K562 (cell line): Measurements from ENCODE around the gene PCCA. TPM values are rescaled to one million over a fixed set of nuclear protein-coding genes. Genes with fewer than 3 reads are reported as not detected.

Source experiments
- ATAC-seq: fragments of 200-7000 bp; cut with Tn5 transposase; 3 replicates; pipeline ENCODE4 v1.9.1; 2020; ENCODE audit warnings: moderate library complexity
- BruUV-seq: library from RNA; stranded (reverse); fragments of 400-500 nt; replicated peaks from 2 replicates; lab custom pipeline; 2021; lab: Mats Ljungman, UMichigan
- CTCF ChIA-PET: fragments of 300-600 bp; formaldehyde crosslinking; extraction: SDS; loops from one replicate; lab custom pipeline; 2021; ENCODE audit warnings: low intra/inter-chr PET ratio; lab: Yijun Ruan, JAX
- POLR2A ChIA-PET: fragments of 300-600, 350-650 bp; sonication (Branson Sonifier 250); formaldehyde crosslinking; extraction: SDS; loops from one replicate; lab custom pipeline; 2021; ENCODE audit warnings: antibody characterized with exemption, inconsistent platforms; lab: Yijun Ruan, JAX
- DNase-seq, 4 experiments: peaks; one replicate each; pipeline versions ENCODE4 v3.0.0 to v3.0.0-alpha.2; 2011 to 2018; ENCODE audit warnings: low spot score in 3 of 4, mixed read lengths in 3 of 4; ENCODE audit errors: extremely low read depth in 1 of 4
- FAIRE-seq: peaks from 2 replicates; lab custom pipeline; 2011; peaks lifted over from hg19 to GRCh38; lab: Jason Lieb, UNC
- H2AFZ ChIP-seq: 2 replicates; pipeline ENCODE4 v1.6.0; 2011; ENCODE audit warnings: low read depth, low read length, control low read depth, inconsistent platforms
- H3K27ac ChIP-seq: fragments of 200-600 bp; 3 replicates; pipeline ENCODE4 v1.8.0; 2011; ENCODE audit warnings: low read depth, mild to moderate bottlenecking, control low read depth, inconsistent platforms, low read length, moderate library complexity, mixed read lengths; ENCODE audit errors: extremely low read depth
- H3K27me3 ChIP-seq, 2 experiments: fragments of 300-600 bp in 1 of 2; 2 replicates in 1 of 2; 3 replicates in 1 of 2; pipeline versions ENCODE4 v1.6.0 to v1.8.0; 2011; ENCODE audit warnings: inconsistent platforms in 2 of 2, low read length in 2 of 2, mild to moderate bottlenecking in 1 of 2, mixed read lengths in 1 of 2, moderate library complexity in 1 of 2; ENCODE audit not compliant: control insufficient read depth in 2 of 2, insufficient read depth in 2 of 2
- H3K36me3 ChIP-seq: fragments of 300-600 bp; 3 replicates; pipeline ENCODE4 v1.8.0; 2011; ENCODE audit warnings: mild to moderate bottlenecking, low read length, inconsistent platforms; ENCODE audit not compliant: control insufficient read depth, insufficient read depth
- H3K4me1 ChIP-seq, 2 experiments: fragments of 200-600 bp in 1 of 2; replicated peaks in 1 of 2; 2 replicates in 1 of 2; 3 replicates in 1 of 2; pipeline versions ENCODE4 v1.5.1 to v1.8.0; 2011; ENCODE audit warnings: inconsistent platforms in 2 of 2, low read length in 2 of 2, mild to moderate bottlenecking in 1 of 2, mixed read lengths in 1 of 2, moderate library complexity in 1 of 2; ENCODE audit not compliant: control insufficient read depth in 2 of 2, insufficient read depth in 2 of 2
- H3K4me2 ChIP-seq: 2 replicates; pipeline ENCODE4 v1.6.1; 2011; ENCODE audit warnings: low read length, control low read depth, inconsistent platforms, mixed read lengths; ENCODE audit not compliant: insufficient read depth
- H3K4me3 ChIP-seq: fragments of 200-600 bp; sonication (generic), shearing (Covaris generic); 2 replicates; pipeline ENCODE4 v1.5.1; 2016; ENCODE audit warnings: control low read depth, inconsistent platforms
- H3K79me2 ChIP-seq: fragments of 200-600 bp; 3 replicates; pipeline ENCODE4 v1.8.0; 2011; ENCODE audit warnings: low read length, inconsistent platforms; ENCODE audit not compliant: control insufficient read depth, insufficient read depth
- H3K9ac ChIP-seq, 2 experiments: 2 replicates each; pipeline versions ENCODE4 v1.6.0 to v1.6.1; 2011; ENCODE audit warnings: low read depth in 2 of 2, low read length in 2 of 2, control low read depth in 1 of 2, inconsistent platforms in 1 of 2, mild to moderate bottlenecking in 1 of 2, mixed read lengths in 1 of 2; ENCODE audit not compliant: insufficient read depth in 1 of 2
- H3K9me1 ChIP-seq: one replicate; pipeline ENCODE4 v1.6.0; 2011; ENCODE audit warnings: inconsistent platforms, mild to moderate bottlenecking, low read length, moderate library complexity; ENCODE audit not compliant: control insufficient read depth, insufficient read depth
- H3K9me3 ChIP-seq: replicated peaks from 2 replicates; pipeline ENCODE4 v1.5.1; 2011; ENCODE audit warnings: low read depth, low read length, inconsistent platforms; ENCODE audit not compliant: control insufficient read depth, insufficient read depth
- H4K20me1 ChIP-seq: replicated peaks from 2 replicates; pipeline ENCODE4 v1.6.1; 2011; ENCODE audit warnings: low read length, inconsistent platforms, mixed read lengths; ENCODE audit not compliant: control insufficient read depth, insufficient read depth
- CHD4 ChIP-seq: fragments of 200-600 bp; sonication (generic); IDR thresholded peaks from 3 replicates; pipeline ENCODE4 v1.6.1; 2012; ENCODE audit warnings: low read depth, mild to moderate bottlenecking, mixed read lengths, low read length, inconsistent platforms; ENCODE audit not compliant: insufficient read depth, insufficient replicate concordance, poor library complexity, severe bottlenecking
- CREM ChIP-seq: IDR thresholded peaks from 2 replicates; pipeline ENCODE4 v1.6.1; 2014; ENCODE audit warnings: antibody characterized with exemption, low read depth
- ETV1 ChIP-seq: fragments of 450-650 bp; conservative IDR thresholded peaks from 2 replicates; pipeline ENCODE4 v1.6.1; 2016; ENCODE audit warnings: missing genetic modification characterization, control low read depth, low read depth, missing compliant biosample characterization
- FOXP1 ChIP-seq: sonication (generic); formaldehyde crosslinking; IDR thresholded peaks from 2 replicates; pipeline ENCODE4 v1.8.0; 2022; ENCODE audit warnings: mild to moderate bottlenecking, missing genetic modification reagents
- GTF2A2 ChIP-seq: IDR thresholded peaks from 2 replicates; pipeline ENCODE4 v1.6.1; 2016; ENCODE audit warnings: mild to moderate bottlenecking, missing genetic modification characterization, missing compliant biosample characterization
- ILF3 ChIP-seq: fragments of 450-650 bp; IDR thresholded peaks from 2 replicates; pipeline ENCODE4 v1.6.1; 2018; ENCODE audit warnings: antibody characterized with exemption, mild to moderate bottlenecking, moderate library complexity, borderline replicate concordance
- KLF6 ChIP-seq: fragments of 250-450 bp; sonication (Bioruptor Pico); IDR thresholded peaks from 2 replicates; pipeline ENCODE4 v1.4.0; 2020; ENCODE audit warnings: mild to moderate bottlenecking, moderate library complexity, borderline replicate concordance
- MEIS2 ChIP-seq: fragments of 450-650 bp; IDR thresholded peaks from 2 replicates; pipeline ENCODE4 v1.6.1; 2014; ENCODE audit warnings: mild to moderate bottlenecking; ENCODE audit not compliant: partially characterized antibody
- NONO ChIP-seq, 2 experiments: fragments of 200-400 bp in 1 of 2; fragments of 450-650 bp in 1 of 2; formaldehyde crosslinking in 1 of 2; IDR thresholded peaks; 2 replicates each; pipeline ENCODE4 v1.6.1; 2017; ENCODE audit warnings: low read depth in 2 of 2, mild to moderate bottlenecking in 2 of 2, moderate library complexity in 2 of 2, low read length in 1 of 2
- POU5F1 ChIP-seq: fragments of 150-350 bp; IDR thresholded peaks from 2 replicates; pipeline ENCODE4 v1.6.1; 2014; ENCODE audit warnings: borderline replicate concordance, low read length, low read depth, mild to moderate bottlenecking; ENCODE audit not compliant: partially characterized antibody
- STAG1 ChIP-seq: sonication (generic); formaldehyde crosslinking; IDR thresholded peaks from 2 replicates; pipeline ENCODE4 v1.5.0; 2020; ENCODE audit warnings: missing genetic modification reagents, borderline replicate concordance
- THRAP3 ChIP-seq: fragments of 450-650 bp; IDR thresholded peaks from 2 replicates; pipeline ENCODE4 v1.6.1; 2016; ENCODE audit warnings: mild to moderate bottlenecking, inconsistent platforms, borderline replicate concordance
- ZNF133 ChIP-seq: fragments of 250-450 bp; sonication (Bioruptor Pico); IDR thresholded peaks from 2 replicates; pipeline ENCODE4 v1.4.0; 2020; ENCODE audit warnings: mild to moderate bottlenecking
- ZNF23 ChIP-seq: fragments of 250-450 bp; sonication (Bioruptor Pico); IDR thresholded peaks from 2 replicates; pipeline ENCODE4 v1.4.0; 2020; ENCODE audit warnings: mild to moderate bottlenecking
- ZNF24 ChIP-seq: fragments of 450-650 bp; IDR thresholded peaks from 2 replicates; pipeline ENCODE4 v1.6.1; 2016
- ZNF253 ChIP-seq: fragments of 250-450 bp; sonication (Bioruptor Pico); conservative IDR thresholded peaks from 2 replicates; pipeline ENCODE4 v1.6.1; 2021; ENCODE audit warnings: mild to moderate bottlenecking
- WGBS: fragments of 100-300 bp; shearing (Covaris generic); methylation state at CpG from one replicate; pipeline ENCODE4 v1.1.6; 2016; ENCODE audit warnings: low coverage, mixed read lengths; ENCODE audit not compliant: insufficient coverage; ENCODE audit errors: missing lambda C conversion rate; 5-methylcytosine and 5-hydroxymethylcytosine counted together
- in situ Hi-C: fragments of 300-500 bp; cut with MboI; formaldehyde crosslinking; loops from 4 replicates; pipeline ENCODE4 v1.15.0; 2018; ENCODE audit warnings: inconsistent platforms, mixed read lengths
- intact Hi-C: fragments of 100-400 bp; cut with micrococcal nuclease; formaldehyde crosslinking; loops from 2 replicates; pipeline ENCODE4 v1.14.2; 2022
- polyA plus RNA-seq, 8 experiments: library from polyadenylated mRNA; depleted of rRNA in 4 of 8; stranded (reverse) in 5 of 8; unstranded in 3 of 8; fragments of >200 nt; fragmentation: Nextera tagmentation in 2 of 8; fragmentation: Illumina TruSeq in 1 of 8; extraction: Ambion mirVana in 2 of 8; extraction: Trizol in 1 of 8; gene quantifications; 2 replicates each; pipeline versions ENCODE4 v1.2.1 to v1.2.3, GENCODE V29; 2011 to 2014; ENCODE audit warnings: inconsistent platforms in 1 of 8, missing spikeins in 1 of 8
- total RNA-seq, 7 experiments: library from RNA; depleted of rRNA in 6 of 7; stranded (reverse); fragments of >200 nt in 6 of 7; fragmentation: Illumina TruSeq in 2 of 7; extraction: Trizol in 2 of 7; gene quantifications; 2 replicates each; pipeline versions ENCODE4 v1.2.1 to v1.2.3, GENCODE V29; 2011 to 2021; ENCODE audit warnings: low replicate concordance in 1 of 7
- TF ChIP-seq, protein P1 (sequence below): fragments of 200-800 bp; sonication (Bioruptor generic); IDR thresholded peaks from 2 replicates; pipeline ENCODE4 v1.6.1; 2017; ENCODE audit warnings: missing genetic modification characterization, missing compliant biosample characterization

The PCCA gene
- total and polyA plus RNA-seq, 9 of the 15 experiments (the other 6 are each of a cell fraction or from before 2014, with no cell fraction given) = 5.2 to 14.1 (median 9.7) TPM

DNA sequence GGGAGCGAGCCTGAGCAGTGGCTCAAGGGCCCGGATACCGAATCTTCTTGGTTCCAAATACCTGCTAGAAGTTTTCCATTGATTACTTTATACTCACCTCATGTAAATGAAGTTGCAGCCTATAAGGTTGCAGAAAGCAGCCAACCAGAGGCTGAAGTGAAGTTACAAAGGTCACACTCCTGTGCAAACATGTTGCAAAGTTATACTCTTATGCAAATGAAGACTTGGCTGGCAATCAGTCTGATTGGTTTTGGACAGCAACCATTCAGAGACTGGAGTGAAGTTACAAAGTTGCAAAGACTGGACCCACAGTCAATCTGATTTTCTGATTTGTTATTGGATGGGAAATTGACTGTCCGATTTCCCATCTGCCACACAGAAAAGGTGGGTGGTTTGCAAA, 347.2 kb downstream of the PCCA start:
- in situ Hi-C loops (no loop called here), intact Hi-C loops (no loop called here)
- WGBS = 79% methylated on average over 4 of the region's 4 CpGs
- no peak overlapping the region for H3K4me3 ChIP-seq
- DNase-seq (no peak), ATAC-seq (no peak), FAIRE-seq (no peak)
- no peaks in the 10 kb centered on the region for H3K27me3 ChIP-seq
- H2AFZ ChIP-seq = no peak overlapping the region
- no peak overlapping the region for H3K9ac ChIP-seq
- no peaks in the 10 kb centered on the region for H3K4me1 ChIP-seq
- H3K9me3 ChIP-seq = no peaks in the 10 kb centered on the region
- no peak overlapping the region for H3K27ac ChIP-seq
- no peak overlapping the region for H3K4me2 ChIP-seq
- POLR2A ChIA-PET = no interaction called here
- CTCF ChIA-PET = no interaction called here
- no peaks in the 10 kb centered on the region for H3K9me1 ChIP-seq
- no peak for TF ChIP-seq MEIS2
- no peak for TF ChIP-seq KLF6
- TF ChIP-seq ZNF133 (CRISPR knock-in tag) = no peak
- TF ChIP-seq CHD4 = no peak
- no peak for TF ChIP-seq ZNF23 (CRISPR knock-in tag)
- TF ChIP-seq NONO (IDR thresholded peaks at IDR 0.05; ENCODE audit: low read depth in 2 of 2, low read length in 1 of 2) = no peak
- TF ChIP-seq CREM = no peak
- no peak for TF ChIP-seq STAG1 (CRISPR knock-in tag)
- no peak for TF ChIP-seq ZNF253 (CRISPR knock-in tag)
- no peak for TF ChIP-seq ZNF24
- TF ChIP-seq GTF2A2 (tag) = no peak
- no peak for TF ChIP-seq POU5F1
- TF ChIP-seq ETV1 (tag) = no peak
- no peak for TF ChIP-seq FOXP1
- TF ChIP-seq, protein P1, sequence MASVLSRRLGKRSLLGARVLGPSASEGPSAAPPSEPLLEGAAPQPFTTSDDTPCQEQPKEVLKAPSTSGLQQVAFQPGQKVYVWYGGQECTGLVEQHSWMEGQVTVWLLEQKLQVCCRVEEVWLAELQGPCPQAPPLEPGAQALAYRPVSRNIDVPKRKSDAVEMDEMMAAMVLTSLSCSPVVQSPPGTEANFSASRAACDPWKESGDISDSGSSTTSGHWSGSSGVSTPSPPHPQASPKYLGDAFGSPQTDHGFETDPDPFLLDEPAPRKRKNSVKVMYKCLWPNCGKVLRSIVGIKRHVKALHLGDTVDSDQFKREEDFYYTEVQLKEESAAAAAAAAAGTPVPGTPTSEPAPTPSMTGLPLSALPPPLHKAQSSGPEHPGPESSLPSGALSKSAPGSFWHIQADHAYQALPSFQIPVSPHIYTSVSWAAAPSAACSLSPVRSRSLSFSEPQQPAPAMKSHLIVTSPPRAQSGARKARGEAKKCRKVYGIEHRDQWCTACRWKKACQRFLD = no peak
- TF ChIP-seq THRAP3 = no peak
- no peak for TF ChIP-seq ILF3
- H4K20me1 ChIP-seq = no peaks in the 10 kb centered on the region
- no peaks in the 10 kb centered on the region for H3K79me2 ChIP-seq
- BruUV-seq = no TSS peak
- H3K36me3 ChIP-seq = no peaks in the 10 kb centered on the region
